ENCODE results near the gene PRRC2A. TPM values are rescaled to one million over a fixed set of nuclear protein-coding genes. Genes with fewer than 3 reads are reported as not detected.

PRRC2A gene
- 24.0 and 68.0 TPM in 2 replicates for total RNA-seq (ENCODE audit: low replicate concordance)

DNA sequence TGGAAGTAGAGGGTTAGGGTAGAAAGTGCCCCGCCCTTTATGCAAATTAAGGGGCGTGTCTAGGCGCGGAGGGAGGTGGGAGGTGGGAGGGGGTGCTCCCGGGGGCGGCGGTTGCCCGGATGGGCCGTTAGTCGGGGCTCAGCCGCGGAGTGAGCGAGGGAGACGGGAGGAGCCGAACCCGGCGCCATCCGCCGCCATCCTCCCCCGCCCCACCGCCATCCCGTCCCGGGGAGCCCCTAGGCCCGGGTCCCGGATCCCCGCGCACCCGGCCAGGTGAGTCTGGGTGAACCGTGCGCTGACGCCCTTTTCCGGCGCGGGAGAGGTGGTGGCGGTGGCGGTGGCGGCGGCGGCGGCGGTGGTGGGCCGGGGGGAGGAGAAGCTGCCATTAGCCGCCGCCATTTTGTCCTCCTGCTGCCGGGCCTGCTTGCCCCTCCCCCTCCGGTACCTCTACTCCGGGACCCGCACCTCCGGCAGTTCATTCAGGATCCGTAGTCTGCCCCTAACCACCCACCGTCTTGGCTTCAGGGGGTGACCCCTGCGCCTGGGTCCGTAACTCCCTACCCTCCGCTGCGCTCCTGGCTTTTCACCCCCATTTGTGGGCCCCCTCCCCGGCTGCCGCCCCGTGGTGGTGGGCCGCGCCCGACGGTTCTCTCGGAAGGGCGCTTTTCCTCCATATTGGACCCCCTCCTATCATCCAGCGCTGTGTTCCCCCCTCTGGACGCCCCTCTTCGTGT is at the start of gene PRRC2A:
Gene PRRC2A, plus strand, starts transcription at position 130 of the 734 bp plus-strand sequence. CDS start 2,075 bp downstream, outside the sequence.
- DNase-seq (ENCODE audit: low read depth) = peak; percentile 53
- peak within 1 kb of the TSS; percentile 93 for H3K4me3 ChIP-seq (ENCODE audit: low read depth, low read length)

GRCh38 chr6:31572041-31572911 is 48.2 kb upstream of the PRRC2A start, which contains the start of gene LTA:
Gene LTA, plus strand, starts transcription at chr6:31572289. Its CDS starts 454 bp downstream, at chr6:31572743.
- TF ChIP-seq, protein P1, sequence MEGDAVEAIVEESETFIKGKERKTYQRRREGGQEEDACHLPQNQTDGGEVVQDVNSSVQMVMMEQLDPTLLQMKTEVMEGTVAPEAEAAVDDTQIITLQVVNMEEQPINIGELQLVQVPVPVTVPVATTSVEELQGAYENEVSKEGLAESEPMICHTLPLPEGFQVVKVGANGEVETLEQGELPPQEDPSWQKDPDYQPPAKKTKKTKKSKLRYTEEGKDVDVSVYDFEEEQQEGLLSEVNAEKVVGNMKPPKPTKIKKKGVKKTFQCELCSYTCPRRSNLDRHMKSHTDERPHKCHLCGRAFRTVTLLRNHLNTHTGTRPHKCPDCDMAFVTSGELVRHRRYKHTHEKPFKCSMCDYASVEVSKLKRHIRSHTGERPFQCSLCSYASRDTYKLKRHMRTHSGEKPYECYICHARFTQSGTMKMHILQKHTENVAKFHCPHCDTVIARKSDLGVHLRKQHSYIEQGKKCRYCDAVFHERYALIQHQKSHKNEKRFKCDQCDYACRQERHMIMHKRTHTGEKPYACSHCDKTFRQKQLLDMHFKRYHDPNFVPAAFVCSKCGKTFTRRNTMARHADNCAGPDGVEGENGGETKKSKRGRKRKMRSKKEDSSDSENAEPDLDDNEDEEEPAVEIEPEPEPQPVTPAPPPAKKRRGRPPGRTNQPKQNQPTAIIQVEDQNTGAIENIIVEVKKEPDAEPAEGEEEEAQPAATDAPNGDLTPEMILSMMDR (IDR thresholded peaks at IDR 0.05; ENCODE audit: insufficient read depth, low read length) = no peak
- H3K4me3 ChIP-seq (ENCODE audit: low read depth, low read length) = no peak within 1 kb of the TSS
- DNase-seq (ENCODE audit: low read depth) = no peak

More for the DNA sequence above, at the start of gene PRRC2A:
- TF ChIP-seq, protein P1 (IDR thresholded peaks at IDR 0.05; ENCODE audit: insufficient read depth, low read length) = no peak

DNA sequence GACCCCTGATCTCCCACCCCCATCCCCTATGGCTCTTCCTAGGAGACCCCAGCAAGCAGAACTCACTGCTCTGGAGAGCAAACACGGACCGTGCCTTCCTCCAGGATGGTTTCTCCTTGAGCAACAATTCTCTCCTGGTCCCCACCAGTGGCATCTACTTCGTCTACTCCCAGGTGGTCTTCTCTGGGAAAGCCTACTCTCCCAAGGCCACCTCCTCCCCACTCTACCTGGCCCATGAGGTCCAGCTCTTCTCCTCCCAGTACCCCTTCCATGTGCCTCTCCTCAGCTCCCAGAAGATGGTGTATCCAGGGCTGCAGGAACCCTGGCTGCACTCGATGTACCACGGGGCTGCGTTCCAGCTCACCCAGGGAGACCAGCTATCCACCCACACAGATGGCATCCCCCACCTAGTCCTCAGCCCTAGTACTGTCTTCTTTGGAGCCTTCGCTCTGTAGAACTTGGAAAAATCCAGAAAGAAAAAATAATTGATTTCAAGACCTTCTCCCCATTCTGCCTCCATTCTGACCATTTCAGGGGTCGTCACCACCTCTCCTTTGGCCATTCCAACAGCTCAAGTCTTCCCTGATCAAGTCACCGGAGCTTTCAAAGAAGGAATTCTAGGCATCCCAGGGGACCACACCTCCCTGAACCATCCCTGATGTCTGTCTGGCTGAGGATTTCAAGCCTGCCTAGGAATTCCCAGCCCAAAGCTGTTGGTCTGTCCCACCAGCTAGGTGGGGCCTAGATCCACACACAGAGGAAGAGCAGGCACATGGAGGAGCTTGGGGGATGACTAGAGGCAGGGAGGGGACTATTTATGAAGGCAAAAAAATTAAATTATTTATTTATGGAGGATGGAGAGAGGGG is 47.0 kb upstream of the PRRC2A start:
- TF ChIP-seq, protein P1 (IDR thresholded peaks at IDR 0.05; ENCODE audit: insufficient read depth, low read length) = no peak
- no peak overlapping the region for H3K4me3 ChIP-seq (ENCODE audit: low read depth, low read length)
- DNase-seq (ENCODE audit: low read depth) = no peak

DNA sequence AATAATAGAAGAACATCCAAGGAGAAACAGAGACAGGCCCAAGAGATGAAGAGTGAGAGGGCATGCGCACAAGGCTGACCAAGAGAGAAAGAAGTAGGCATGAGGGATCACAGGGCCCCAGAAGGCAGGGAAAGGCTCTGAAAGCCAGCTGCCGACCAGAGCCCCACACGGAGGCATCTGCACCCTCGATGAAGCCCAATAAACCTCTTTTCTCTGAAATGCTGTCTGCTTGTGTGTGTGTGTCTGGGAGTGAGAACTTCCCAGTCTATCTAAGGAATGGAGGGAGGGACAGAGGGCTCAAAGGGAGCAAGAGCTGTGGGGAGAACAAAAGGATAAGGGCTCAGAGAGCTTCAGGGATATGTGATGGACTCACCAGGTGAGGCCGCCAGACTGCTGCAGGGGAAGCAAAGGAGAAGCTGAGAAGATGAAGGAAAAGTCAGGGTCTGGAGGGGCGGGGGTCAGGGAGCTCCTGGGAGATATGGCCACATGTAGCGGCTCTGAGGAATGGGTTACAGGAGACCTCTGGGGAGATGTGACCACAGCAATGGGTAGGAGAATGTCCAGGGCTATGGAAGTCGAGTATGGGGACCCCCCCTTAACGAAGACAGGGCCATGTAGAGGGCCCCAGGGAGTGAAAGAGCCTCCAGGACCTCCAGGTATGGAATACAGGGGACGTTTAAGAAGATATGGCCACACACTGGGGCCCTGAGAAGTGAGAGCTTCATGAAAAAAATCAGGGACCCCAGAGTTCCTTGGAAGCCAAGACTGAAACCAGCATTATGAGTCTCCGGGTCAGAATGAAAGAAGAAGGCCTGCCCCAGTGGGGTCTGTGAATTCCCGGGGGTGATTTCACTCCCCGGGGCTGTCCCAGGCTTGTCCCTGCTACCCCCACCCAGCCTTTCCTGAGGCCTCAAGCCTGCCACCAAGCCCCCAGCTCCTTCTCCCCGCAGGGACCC is 46.1 kb upstream of the PRRC2A start:
- DNase-seq (ENCODE audit: low read depth) = no peak
- TF ChIP-seq, protein P1 (IDR thresholded peaks at IDR 0.05; ENCODE audit: insufficient read depth, low read length) = no peak
- no peak overlapping the region for H3K4me3 ChIP-seq (ENCODE audit: low read depth, low read length)

GRCh38 chr6:31575335-31575901 is 45.1 kb upstream of the PRRC2A start, which contains the start of gene TNF:
Gene TNF, plus strand, starts transcription at chr6:31575565. Its CDS starts 177 bp downstream, at chr6:31575742.
- H3K4me3 ChIP-seq (ENCODE audit: low read depth, low read length) = no peak within 1 kb of the TSS
- TF ChIP-seq, protein P1 (IDR thresholded peaks at IDR 0.05; ENCODE audit: insufficient read depth, low read length) = no peak
- no peak for DNase-seq (ENCODE audit: low read depth)
